Keratinocyte (primary cell): ENCODE data around the gene GPR22. TPM values are rescaled to one million over a fixed set of nuclear protein-coding genes. Genes with fewer than 3 reads are reported as not detected.

Source experiments
- DNase-seq: peaks from one replicate; pipeline ENCODE4 v3.0.0-alpha.2; 2011; ENCODE audit warnings: low read depth, missing footprints, low spot score
- FAIRE-seq: peaks from 2 replicates; lab custom pipeline; 2011; peaks lifted over from hg19 to GRCh38; lab: Jason Lieb, UNC
- H2AFZ ChIP-seq: 2 replicates; pipeline ENCODE4 v1.6.0; 2012; ENCODE audit warnings: low read length, control low read depth, inconsistent platforms; ENCODE audit not compliant: control insufficient read depth
- H3K27ac ChIP-seq: 2 replicates; pipeline ENCODE4 v1.5.1; 2011; ENCODE audit warnings: low read length; ENCODE audit not compliant: control insufficient read depth, insufficient read depth
- H3K27me3 ChIP-seq: 3 replicates; pipeline ENCODE4 v1.6.0; 2011; ENCODE audit warnings: low read length; ENCODE audit not compliant: control insufficient read depth, insufficient read depth; ENCODE audit errors: extremely low read depth
- H3K36me3 ChIP-seq, 2 experiments: 2 replicates in 1 of 2; 3 replicates in 1 of 2; pipeline ENCODE4 v1.5.1; 2011; ENCODE audit warnings: low read length in 2 of 2, mild to moderate bottlenecking in 1 of 2; ENCODE audit not compliant: control insufficient read depth in 2 of 2, insufficient read depth in 2 of 2; ENCODE audit errors: extremely low read depth in 1 of 2
- H3K4me1 ChIP-seq: 3 replicates; pipeline ENCODE4 v1.5.1; 2011; ENCODE audit warnings: low read length; ENCODE audit not compliant: control insufficient read depth, insufficient read depth; ENCODE audit errors: extremely low read depth
- H3K4me2 ChIP-seq: 3 replicates; pipeline ENCODE4 v1.6.0; 2011; ENCODE audit warnings: low read depth, low read length; ENCODE audit not compliant: control insufficient read depth, insufficient read depth; ENCODE audit errors: extremely low read depth
- H3K4me3 ChIP-seq, 3 experiments: fragments of 200-600 bp in 1 of 3; sonication (generic) in 1 of 3; 2 replicates in 2 of 3; 3 replicates in 1 of 3; pipeline ENCODE4 v1.5.1; 2011 to 2016; ENCODE audit warnings: low read length in 3 of 3, mild to moderate bottlenecking in 3 of 3, control low read depth in 2 of 3, inconsistent platforms in 1 of 3, low read depth in 1 of 3, mixed read lengths in 1 of 3, mixed run types in 1 of 3, moderate library complexity in 1 of 3; ENCODE audit not compliant: control insufficient read depth in 2 of 3, insufficient read depth in 2 of 3; ENCODE audit errors: extremely low read depth in 1 of 3
- H3K79me2 ChIP-seq: 2 replicates; pipeline ENCODE4 v1.6.0; 2012; ENCODE audit warnings: low read length; ENCODE audit not compliant: control insufficient read depth, insufficient read depth
- H3K9ac ChIP-seq: 3 replicates; pipeline ENCODE4 v1.6.0; 2011; ENCODE audit warnings: low read length; ENCODE audit not compliant: control insufficient read depth, insufficient read depth; ENCODE audit errors: extremely low read depth
- H3K9me1 ChIP-seq: 3 replicates; pipeline ENCODE4 v1.6.0; 2011; ENCODE audit warnings: low read length; ENCODE audit not compliant: control insufficient read depth, insufficient read depth; ENCODE audit errors: extremely low read depth
- H3K9me3 ChIP-seq: 2 replicates; pipeline ENCODE4 v1.5.1; 2012; ENCODE audit warnings: low read depth, low read length; ENCODE audit not compliant: control insufficient read depth
- H4K20me1 ChIP-seq: 3 replicates; pipeline ENCODE4 v1.6.0; 2011; ENCODE audit warnings: low read length; ENCODE audit not compliant: control insufficient read depth, insufficient read depth; ENCODE audit errors: extremely low read depth
- EZH2 ChIP-seq: IDR thresholded peaks from one replicate; pipeline ENCODE4 v1.6.1; 2012; ENCODE audit warnings: inconsistent platforms, mild to moderate bottlenecking, low read length, moderate library complexity
- dilution Hi-C: fragments of 300-500 bp; cut with MboI; formaldehyde crosslinking; loops from one replicate; pipeline ENCODE4 v1.7.0; 2020; ENCODE audit warnings: low sequenced_read_pairs; ENCODE audit not compliant: extremely low pct_ligation_motif_present
- polyA plus RNA-seq, 5 experiments: library from polyadenylated mRNA; depleted of rRNA in 3 of 5; stranded (reverse) in 3 of 5; stranded (forward) in 1 of 5; unstranded in 1 of 5; fragments of >200 nt; gene quantifications; 1 replicate in 1 of 5; 2 replicates in 3 of 5; 3 replicates in 1 of 5; pipeline versions ENCODE4 v1.2.1 to v1.2.3, GENCODE V29; 2011 to 2012; ENCODE audit warnings: missing spikeins in 2 of 5, low read depth in 1 of 5, low replicate concordance in 1 of 5
- TF ChIP-seq, protein P1 (sequence below), 3 experiments: IDR thresholded peaks in 1 of 3; conservative IDR thresholded peaks in 1 of 3; optimal IDR thresholded peaks in 1 of 3; 2 replicates in 2 of 3; 3 replicates in 1 of 3; pipeline versions ENCODE3 to v1.5.1; 2011; ENCODE audit warnings: low read length in 3 of 3, mild to moderate bottlenecking in 3 of 3, moderate library complexity in 2 of 3, control low read depth in 1 of 3, inconsistent platforms in 1 of 3; ENCODE audit not compliant: insufficient read depth in 2 of 3; ENCODE audit errors: extremely low read depth in 1 of 3

The GPR22 gene
- polyA plus RNA-seq, 1 donor (not counting 4 experiments of a cell fraction or from before 2014, with no cell fraction given) = not detected

DNA sequence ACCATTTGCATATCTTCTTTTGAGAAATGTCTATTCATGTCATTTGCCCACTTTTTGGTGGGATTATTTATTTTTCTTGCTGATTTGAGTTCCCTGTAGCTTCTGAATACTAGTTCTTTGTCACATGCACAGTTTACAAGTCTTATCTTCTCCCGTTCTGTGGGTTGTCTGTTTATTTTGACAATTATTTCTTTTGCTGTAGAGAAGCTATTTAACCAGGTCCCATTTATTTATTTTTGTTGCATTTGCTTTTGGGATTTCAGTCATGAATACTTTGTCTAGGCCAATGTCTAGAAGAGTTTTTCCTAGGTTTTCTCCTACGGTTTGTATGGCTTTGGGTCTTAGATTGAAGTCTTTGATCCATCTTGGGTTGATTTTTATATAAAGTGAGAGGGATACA, 32.9 kb downstream of the GPR22 start:
- no peak for TF ChIP-seq EZH2
- TF ChIP-seq, protein P1, sequence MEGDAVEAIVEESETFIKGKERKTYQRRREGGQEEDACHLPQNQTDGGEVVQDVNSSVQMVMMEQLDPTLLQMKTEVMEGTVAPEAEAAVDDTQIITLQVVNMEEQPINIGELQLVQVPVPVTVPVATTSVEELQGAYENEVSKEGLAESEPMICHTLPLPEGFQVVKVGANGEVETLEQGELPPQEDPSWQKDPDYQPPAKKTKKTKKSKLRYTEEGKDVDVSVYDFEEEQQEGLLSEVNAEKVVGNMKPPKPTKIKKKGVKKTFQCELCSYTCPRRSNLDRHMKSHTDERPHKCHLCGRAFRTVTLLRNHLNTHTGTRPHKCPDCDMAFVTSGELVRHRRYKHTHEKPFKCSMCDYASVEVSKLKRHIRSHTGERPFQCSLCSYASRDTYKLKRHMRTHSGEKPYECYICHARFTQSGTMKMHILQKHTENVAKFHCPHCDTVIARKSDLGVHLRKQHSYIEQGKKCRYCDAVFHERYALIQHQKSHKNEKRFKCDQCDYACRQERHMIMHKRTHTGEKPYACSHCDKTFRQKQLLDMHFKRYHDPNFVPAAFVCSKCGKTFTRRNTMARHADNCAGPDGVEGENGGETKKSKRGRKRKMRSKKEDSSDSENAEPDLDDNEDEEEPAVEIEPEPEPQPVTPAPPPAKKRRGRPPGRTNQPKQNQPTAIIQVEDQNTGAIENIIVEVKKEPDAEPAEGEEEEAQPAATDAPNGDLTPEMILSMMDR (optimal IDR thresholded peaks at IDR 0.05 in 1 of 3, IDR thresholded peaks at IDR 0.05 in 1 of 3, conservative IDR thresholded peaks at IDR 0.05 in 1 of 3; ENCODE audit: extremely low read depth in 1 of 3, insufficient read depth in 2 of 3, low read length in 3 of 3) = no peak
- Histone ChIP-seq H3K9me3 (no peaks in the 10 kb centered on the region), H3K9ac (no peak overlapping the region), H2AFZ (no peak overlapping the region), H3K27ac (no peak overlapping the region), H3K4me3 (no peak overlapping the region), H3K9me1 (no peaks in the 10 kb centered on the region), H3K36me3 (peaks cover 4 to 6% of the 10 kb centered on the region in 2 experiments), H3K4me1 (peaks cover 23% of the 10 kb centered on the region), H3K4me2 (no peak overlapping the region), H4K20me1 (peaks cover 3% of the 10 kb centered on the region), H3K79me2 (peaks cover 18% of the 10 kb centered on the region), H3K27me3 (no peaks in the 10 kb centered on the region)
- DNase-seq (no peak), FAIRE-seq (no peak)
- dilution Hi-C loops = no loop called here

DNA sequence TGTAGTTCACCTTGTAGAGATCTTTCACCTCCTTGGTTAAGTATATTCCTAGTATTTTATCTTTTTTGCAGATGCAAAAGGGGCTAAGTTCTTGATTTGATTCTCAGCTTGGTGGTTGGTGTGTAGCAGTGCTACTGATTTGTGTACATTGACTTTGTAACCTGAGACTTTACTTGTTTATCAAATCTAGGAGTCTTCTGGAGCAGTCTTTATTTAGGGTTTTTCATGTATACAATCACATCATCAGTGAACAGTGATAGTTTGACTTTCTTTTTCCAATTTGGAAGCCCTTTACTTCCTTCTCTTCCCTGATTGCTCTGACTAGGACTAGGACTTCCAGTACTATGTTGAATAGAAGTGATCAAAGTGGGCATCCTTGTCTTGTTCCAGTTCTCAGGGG, 33.8 kb downstream of the GPR22 start:
- Histone ChIP-seq H3K4me2 (no peak overlapping the region), H3K9me3 (no peaks in the 10 kb centered on the region), H3K4me3 (no peak overlapping the region), H3K27me3 (no peaks in the 10 kb centered on the region), H4K20me1 (peaks cover 3% of the 10 kb centered on the region), H2AFZ (no peak overlapping the region), H3K9ac (no peak overlapping the region), H3K9me1 (no peaks in the 10 kb centered on the region), H3K36me3 (peaks cover 4 to 6% of the 10 kb centered on the region in 2 experiments), H3K4me1 (peaks cover 25% of the 10 kb centered on the region), H3K27ac (no peak overlapping the region), H3K79me2 (peaks cover 11% of the 10 kb centered on the region)
- dilution Hi-C loops = no loop called here
- TF ChIP-seq EZH2 = no peak
- TF ChIP-seq, protein P1 (optimal IDR thresholded peaks at IDR 0.05 in 1 of 3, IDR thresholded peaks at IDR 0.05 in 1 of 3, conservative IDR thresholded peaks at IDR 0.05 in 1 of 3; ENCODE audit: extremely low read depth in 1 of 3, insufficient read depth in 2 of 3, low read length in 3 of 3) = no peak
- FAIRE-seq = no peak
- no peak for DNase-seq
